Activated CD8-positive, alpha-beta memory T cell treated with anti-CD3 and anti-CD28 coated beads, Interleukin-2, amount 50 U/mL, for 1 hour (primary cell): ENCODE measurements around the gene COPZ2.
A peak's percentile ranks its signal among the peaks of the same experiment; 100 is the strongest.
"Not testable (repeated sequence)": the region's sequence is repeated elsewhere in the genome, so short reads cannot be mapped to it uniquely, and the experiment has no call there.

Experiments
- DNase-seq: peaks from one replicate; pipeline ENCODE4 v3.0.0-alpha.2; 2020; ENCODE audit errors: extremely low read depth

COPZ2 gene

GRCh38 chr17:48031966-48032365 lies 5.6 kb downstream of the COPZ2 start:
- DNase-seq: no peak

- no peak for DNase-seq
These were observed 7.1 kb downstream of the COPZ2 start for GRCh38 chr17:48030531-48030930.

- no peak for DNase-seq
These were observed 8.9 kb downstream of the COPZ2 start for GRCh38 chr17:48028736-48029135.

- no peak for DNase-seq
These were observed 10.1 kb downstream of the COPZ2 start for GRCh38 chr17:48027322-48027981.

- peak; percentile 51 for DNase-seq
These were observed 10.9 kb downstream of the COPZ2 start for GRCh38 chr17:48026502-48027321.

DNA sequence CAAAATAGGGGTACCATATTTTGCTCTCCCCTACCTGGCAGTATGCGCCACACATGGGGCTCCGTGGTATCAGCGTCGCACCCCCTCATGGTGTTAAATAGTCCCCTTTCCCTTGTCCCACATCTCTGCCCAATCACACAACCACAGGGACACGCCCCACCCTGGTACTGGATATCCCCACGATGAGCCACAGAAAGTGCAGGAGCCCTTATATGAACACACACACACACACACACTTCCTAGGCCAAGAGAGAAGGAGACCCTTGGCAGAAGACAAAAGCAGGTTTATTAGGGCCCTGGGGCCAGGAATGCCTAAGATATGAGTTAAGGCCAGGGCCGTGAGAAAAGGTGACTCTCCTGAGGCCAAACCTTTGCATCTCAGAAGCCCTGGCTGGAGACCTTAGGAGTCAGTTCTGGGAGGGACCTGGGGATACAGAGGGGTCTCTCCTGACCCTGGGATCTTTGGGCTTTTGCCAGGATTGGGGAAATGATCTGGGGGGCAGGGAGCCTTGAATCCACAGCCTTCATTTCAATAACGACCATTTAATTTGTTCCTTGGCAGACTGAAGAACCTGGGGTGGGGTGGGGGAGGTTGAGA lies 11.6 kb downstream of the COPZ2 start:
- DNase-seq: no peak

DNA sequence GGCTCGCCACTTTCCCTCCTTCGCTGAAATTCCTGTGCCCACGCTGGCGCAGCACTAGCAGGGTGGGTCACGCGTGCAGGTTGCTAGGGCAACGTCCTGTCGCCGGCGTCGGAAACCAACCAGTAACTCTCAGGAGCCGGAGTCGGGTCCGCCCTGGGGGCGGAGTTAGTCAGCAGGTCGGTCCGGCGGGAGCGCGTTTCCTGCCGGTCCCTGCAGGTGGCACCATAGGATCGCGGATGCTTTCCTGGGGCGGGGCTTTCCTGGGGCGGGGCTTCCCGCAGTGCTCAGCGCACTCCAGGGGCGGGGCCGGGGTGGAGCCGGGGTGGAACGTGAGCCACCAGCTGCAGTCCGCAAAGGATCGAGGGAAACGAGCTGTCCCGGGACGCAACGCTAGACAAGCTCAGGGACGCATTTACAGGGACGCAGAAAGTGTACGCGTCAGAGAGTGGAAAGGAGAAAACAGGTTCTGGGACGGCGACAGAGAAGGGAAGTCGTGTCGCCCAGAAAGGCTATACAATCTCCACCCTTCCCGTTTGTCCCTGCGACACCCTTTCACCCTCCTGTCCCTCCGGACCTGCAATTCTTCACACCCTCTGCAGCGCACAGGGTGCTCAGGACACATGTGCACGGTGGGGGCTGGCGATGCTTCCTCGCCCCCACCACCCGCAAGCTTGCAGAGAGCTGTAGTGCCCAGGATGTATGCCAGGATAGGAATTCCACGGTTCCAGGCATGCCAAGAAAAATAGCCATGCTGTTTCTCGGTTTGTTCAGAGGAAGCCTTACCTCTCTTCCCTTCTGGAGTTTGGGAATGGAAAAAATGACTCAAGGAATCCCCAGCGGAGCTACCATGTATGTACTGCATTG lies 12.3 kb downstream of the COPZ2 start:
- peak; percentile 93 for DNase-seq

- DNase-seq: no peak
These were observed 13.2 kb downstream of the COPZ2 start for GRCh38 chr17:48024149-48025039.

GRCh38 chr17:48023400-48024148 lies 14.0 kb downstream of the COPZ2 start:
- DNase-seq: no peak

- DNase-seq: no peak
These were observed 14.7 kb downstream of the COPZ2 start for GRCh38 chr17:48022901-48023300.

DNA sequence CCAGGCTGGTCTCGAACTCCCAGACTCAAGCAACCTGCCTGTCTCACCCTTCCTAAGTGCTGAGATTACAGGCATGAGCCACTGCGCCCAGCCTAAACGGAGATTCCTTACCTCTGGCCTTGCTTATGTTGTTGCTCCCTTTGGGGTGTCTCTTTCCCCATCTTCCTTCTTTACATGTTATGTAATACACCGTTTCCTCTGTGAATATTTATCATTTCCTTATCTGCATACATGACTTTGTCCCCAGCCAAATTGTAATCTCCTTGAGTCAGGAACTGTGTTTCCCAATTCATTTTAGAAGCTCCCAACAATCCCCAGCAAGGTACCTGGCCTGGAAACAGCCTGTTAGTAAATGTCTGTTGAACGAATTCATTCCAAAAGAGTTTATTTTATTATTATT lies 15.7 kb downstream of the COPZ2 start:
- DNase-seq: no peak

GRCh38 chr17:48017817-48018158 lies 19.8 kb downstream of the COPZ2 start:
- not testable (repeated sequence) for DNase-seq

- DNase-seq: no peak
These were observed 21.5 kb downstream of the COPZ2 start for GRCh38 chr17:48016112-48016511.

DNA sequence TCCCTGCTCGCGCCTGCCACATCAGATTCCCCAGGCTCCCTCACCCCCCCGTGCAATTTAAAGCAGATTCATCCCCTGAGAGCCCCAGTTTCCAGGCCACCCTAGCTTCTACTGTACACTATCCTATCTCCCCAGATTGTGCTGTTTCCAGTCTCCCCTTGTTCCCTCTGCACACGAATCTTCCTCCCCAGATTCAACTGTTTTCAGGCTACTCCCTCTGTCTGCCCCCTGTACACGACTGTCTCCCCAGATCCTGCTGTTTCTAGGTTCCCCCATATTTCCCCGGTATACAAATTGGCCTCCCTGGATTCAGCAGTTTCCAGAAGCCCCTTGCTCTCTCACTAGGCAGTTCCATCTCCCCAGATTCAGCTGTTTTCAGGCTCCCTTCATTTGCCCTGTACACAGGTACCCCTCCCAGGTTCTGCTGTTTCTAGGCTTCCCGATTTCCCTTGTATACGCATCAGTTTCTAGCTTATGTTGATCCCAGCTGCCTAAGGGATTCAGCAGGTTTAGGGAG lies 22.9 kb downstream of the COPZ2 start:
- no peak for DNase-seq

GRCh38 chr17:48013876-48014594 lies 23.6 kb downstream of the COPZ2 start:
- DNase-seq: no peak

DNA sequence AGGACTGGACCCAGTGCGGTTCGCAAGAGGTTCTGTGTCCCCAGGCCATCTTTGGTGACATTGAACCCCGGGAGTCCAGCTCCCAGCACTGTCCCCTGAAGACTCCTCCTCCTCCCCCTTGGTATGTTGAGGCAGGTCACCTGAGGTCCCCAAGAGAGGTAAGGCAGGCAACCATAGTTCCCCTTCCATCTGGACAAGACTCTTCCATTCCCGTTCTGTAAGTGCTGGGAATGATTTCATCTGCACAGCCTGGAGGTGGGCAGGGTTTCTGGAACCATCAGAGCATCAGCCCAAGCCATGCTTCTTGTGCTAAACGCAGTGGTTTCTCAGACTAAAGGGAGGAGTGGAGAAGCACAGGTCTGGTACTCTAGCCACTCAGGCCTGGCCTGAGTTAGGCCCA lies 24.9 kb downstream of the COPZ2 start:
- no peak for DNase-seq

DNA sequence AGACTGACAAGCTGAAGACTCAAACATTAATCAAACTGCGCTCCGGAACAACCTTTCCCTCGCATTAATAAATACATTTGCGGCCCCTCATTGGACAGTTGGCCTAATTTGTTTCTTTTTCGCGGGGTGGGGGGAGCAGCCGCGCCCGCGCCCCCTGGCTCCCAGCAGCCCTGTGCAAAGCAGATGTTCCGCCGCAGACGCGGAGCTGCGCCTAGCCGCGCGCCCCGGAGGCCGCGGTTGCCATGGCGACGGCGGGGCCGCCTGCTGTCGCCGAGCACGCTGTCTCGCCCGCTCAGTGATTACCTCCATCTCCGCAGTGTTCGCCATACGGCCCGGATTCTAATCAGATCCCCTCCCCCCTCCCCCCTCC lies 25.5 kb downstream of the COPZ2 start:
- no peak for DNase-seq

- DNase-seq: no peak
These were observed 26.0 kb downstream of the COPZ2 start for GRCh38 chr17:48011405-48012150.

- no peak for DNase-seq
These were observed 27.4 kb downstream of the COPZ2 start for GRCh38 chr17:48010193-48010592.
